SK-N-SH (cell line): Measurements from ENCODE around the gene SLC7A14. TPM values are rescaled to one million over a fixed set of nuclear protein-coding genes. Genes with fewer than 3 reads are reported as not detected.

ENCODE experiments used
- CTCF ChIA-PET: fragments of 300-600, 350-600 bp; formaldehyde crosslinking; extraction: SDS; loops from one replicate; lab custom pipeline; 2021; lab: Yijun Ruan, JAX
- POLR2A ChIA-PET: fragments of 350-600 bp; sonication (Branson Sonifier 250); formaldehyde crosslinking; extraction: SDS; loops from one replicate; lab custom pipeline; 2020; ENCODE audit warnings: antibody characterized with exemption, inconsistent platforms; lab: Yijun Ruan, JAX
- DNase-seq: peaks from one replicate; pipeline ENCODE4 v3.0.0; 2012
- H2AFZ ChIP-seq: fragments of 200-600 bp; sonication (generic); 2 replicates; pipeline ENCODE4 v1.8.1; 2016; ENCODE audit warnings: antibody characterized with exemption, mild to moderate bottlenecking, low read depth
- H3F3A ChIP-seq: fragments of 200-600 bp; sonication (generic); replicated peaks from 2 replicates; pipeline ENCODE3; 2016; ENCODE audit warnings: antibody characterized with exemption, mild to moderate bottlenecking; ENCODE audit not compliant: insufficient read depth
- H3K27ac ChIP-seq, 2 experiments: fragments of 200-500 bp in 1 of 2; fragments of 200-600 bp in 1 of 2; sonication (Bioruptor generic) in 1 of 2; sonication (generic), shearing (Covaris generic) in 1 of 2; 2 replicates each; pipeline versions ENCODE4 v1.5.1 to v1.6.1; 2014 to 2016; ENCODE audit warnings: low read depth in 2 of 2, inconsistent platforms in 1 of 2, low read length in 1 of 2, mild to moderate bottlenecking in 1 of 2, mixed read lengths in 1 of 2
- H3K27me3 ChIP-seq: fragments of 200-600 bp; sonication (generic), shearing (Covaris generic); 2 replicates; pipeline ENCODE4 v1.6.1; 2016; ENCODE audit warnings: mixed run types; ENCODE audit not compliant: insufficient read depth
- H3K36me3 ChIP-seq, 2 experiments: fragments of 200-500 bp in 1 of 2; fragments of 200-600 bp in 1 of 2; sonication (Bioruptor generic) in 1 of 2; sonication (generic) in 1 of 2; replicated peaks in 1 of 2; 2 replicates each; pipeline versions ENCODE3 to v1.5.1; 2014 to 2016; ENCODE audit warnings: low read length in 1 of 2, mild to moderate bottlenecking in 1 of 2; ENCODE audit not compliant: insufficient read depth in 2 of 2, control insufficient read depth in 1 of 2
- H3K4me1 ChIP-seq, 2 experiments: fragments of 200-500 bp in 1 of 2; fragments of 200-600 bp in 1 of 2; sonication (Bioruptor generic) in 1 of 2; sonication (generic), shearing (Covaris generic) in 1 of 2; 2 replicates each; pipeline versions ENCODE4 v1.5.1 to v1.6.1; 2014 to 2016; ENCODE audit warnings: low read depth in 1 of 2, low read length in 1 of 2, mixed run types in 1 of 2; ENCODE audit not compliant: insufficient read depth in 2 of 2, control insufficient read depth in 1 of 2
- H3K4me2 ChIP-seq: fragments of 200-600 bp; sonication (generic), shearing (Covaris generic); 2 replicates; pipeline ENCODE4 v1.6.1; 2017; ENCODE audit warnings: mixed run types
- H3K4me3 ChIP-seq, 2 experiments: fragments of 200-500 bp in 1 of 2; fragments of 200-600 bp in 1 of 2; sonication (Bioruptor generic) in 1 of 2; sonication (generic), shearing (Covaris generic) in 1 of 2; 2 replicates each; pipeline versions ENCODE4 v1.5.1 to v1.8.1; 2014 to 2016; ENCODE audit warnings: low read depth in 2 of 2, inconsistent platforms in 1 of 2, low read length in 1 of 2, mild to moderate bottlenecking in 1 of 2, mixed read lengths in 1 of 2, moderate library complexity in 1 of 2
- H3K79me2 ChIP-seq: fragments of 200-600 bp; sonication (generic); 2 replicates; pipeline ENCODE4 v1.8.1; 2017; ENCODE audit warnings: mild to moderate bottlenecking; ENCODE audit not compliant: insufficient read depth
- H3K9ac ChIP-seq: fragments of 200-600 bp; sonication (generic); 2 replicates; pipeline ENCODE4 v1.6.1; 2017; ENCODE audit warnings: mixed run types
- H3K9me2 ChIP-seq: fragments of 200-600 bp; sonication (generic); 2 replicates; pipeline ENCODE4 v1.6.1; 2017; ENCODE audit warnings: mixed run types
- H3K9me3 ChIP-seq: fragments of 200-600 bp; sonication (generic); 2 replicates; pipeline ENCODE4 v1.6.1; 2017; ENCODE audit warnings: mixed run types, mild to moderate bottlenecking, moderate library complexity
- H4K20me1 ChIP-seq: fragments of 200-600 bp; sonication (generic); 2 replicates; pipeline ENCODE4 v1.6.1; 2017; ENCODE audit warnings: mild to moderate bottlenecking, mixed run types; ENCODE audit not compliant: insufficient read depth
- CTCF ChIP-seq: fragments of 200-600 bp; sonication (generic); IDR thresholded peaks from 2 replicates; pipeline ENCODE4 v1.6.1; 2017; ENCODE audit warnings: antibody characterized with exemption, mild to moderate bottlenecking, moderate library complexity
- NFIC ChIP-seq: IDR thresholded peaks from 2 replicates; pipeline ENCODE4 v1.4.0; 2012; ENCODE audit warnings: borderline replicate concordance
- RAD21 ChIP-seq: IDR thresholded peaks from 2 replicates; pipeline ENCODE4 v1.6.1; 2012; ENCODE audit warnings: mild to moderate bottlenecking, low read length
- REST ChIP-seq: IDR thresholded peaks from 2 replicates; pipeline ENCODE4 v1.6.1; 2012; ENCODE audit warnings: mild to moderate bottlenecking, low read depth, low read length, moderate library complexity
- SIN3A ChIP-seq: IDR thresholded peaks from 2 replicates; pipeline ENCODE4 v1.6.1; 2012; ENCODE audit warnings: low read depth, mild to moderate bottlenecking, low read length, moderate library complexity, borderline replicate concordance
- TCF12 ChIP-seq: IDR thresholded peaks from 2 replicates; pipeline ENCODE4 v1.4.0; 2012
- YY1 ChIP-seq: IDR thresholded peaks from 2 replicates; pipeline ENCODE4 v1.4.0; 2012; ENCODE audit warnings: low read depth, mild to moderate bottlenecking
- ZBTB33 ChIP-seq: IDR thresholded peaks from 2 replicates; pipeline ENCODE4 v1.4.0; 2012; ENCODE audit warnings: low read depth, borderline replicate concordance
- WGBS: methylation state at CpG from one replicate; pipeline ENCODE4 v1.1.6; 2017; ENCODE audit warnings: low lambda C conversion rate; 5-methylcytosine and 5-hydroxymethylcytosine counted together
- polyA plus RNA-seq, 3 experiments: library from polyadenylated mRNA; depleted of rRNA; stranded (reverse); fragments of >200 nt; gene quantifications; 2 replicates each; pipeline ENCODE4 v1.2.3, GENCODE V29; 2012
- TF ChIP-seq, protein P1 (sequence below): IDR thresholded peaks from 2 replicates; pipeline ENCODE4 v1.4.0; 2012; ENCODE audit warnings: low read depth, borderline replicate concordance
- TF ChIP-seq, protein P2 (sequence below): IDR thresholded peaks from 2 replicates; pipeline ENCODE4; 2012

Gene SLC7A14
- polyA plus RNA-seq, 1 of the 3 experiments (the other 2 are of a cell fraction) = 2.5 TPM

DNA sequence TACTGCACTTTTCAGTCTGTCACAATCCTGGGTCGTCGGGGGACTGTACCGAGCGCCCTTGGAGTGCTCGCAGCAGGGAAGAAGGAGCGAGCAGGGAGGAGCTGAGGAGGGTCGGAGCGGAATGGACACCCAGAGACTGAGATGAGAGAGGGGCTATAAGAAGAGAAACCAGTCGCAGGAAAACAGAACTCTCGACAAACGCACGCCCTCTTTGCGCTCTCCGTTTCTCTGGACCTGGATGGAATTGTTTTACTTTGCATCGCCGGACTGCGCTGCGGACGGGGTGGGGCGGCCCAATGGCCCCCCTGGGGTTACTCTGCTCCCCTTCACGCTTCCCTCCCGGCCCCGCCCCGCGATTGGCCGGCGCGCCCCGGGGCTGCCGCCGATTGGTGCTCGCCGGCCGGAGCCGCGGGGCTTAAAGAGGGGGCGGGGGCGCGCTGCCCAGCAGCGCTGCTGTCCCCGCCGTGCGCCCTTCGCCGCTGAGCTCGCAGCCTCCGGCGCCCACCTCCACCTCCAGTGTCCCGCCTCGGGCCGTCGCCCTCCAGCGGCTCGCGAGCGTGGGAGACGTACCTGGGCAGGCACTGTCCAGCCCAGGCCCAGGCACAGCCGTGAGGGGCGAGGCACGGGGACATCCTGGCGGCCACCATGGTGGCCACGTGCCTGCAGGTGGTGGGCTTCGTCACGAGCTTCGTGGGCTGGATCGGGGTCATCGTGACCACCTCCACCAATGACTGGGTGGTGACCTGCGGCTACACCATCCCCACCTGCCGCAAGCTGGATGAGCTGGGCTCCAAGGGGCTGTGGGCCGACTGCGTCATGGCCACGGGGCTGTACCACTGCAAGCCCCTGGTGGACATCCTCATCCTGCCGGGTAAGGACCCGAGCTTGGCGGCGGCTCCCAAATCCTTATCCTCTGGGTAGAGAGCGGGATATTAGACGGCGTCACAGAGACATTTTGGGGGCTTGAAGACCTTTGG lies 167.2 kb downstream of the SLC7A14 start, which contains the start of gene CLDN11 (continued):
- no peak for TF ChIP-seq CTCF

DNA sequence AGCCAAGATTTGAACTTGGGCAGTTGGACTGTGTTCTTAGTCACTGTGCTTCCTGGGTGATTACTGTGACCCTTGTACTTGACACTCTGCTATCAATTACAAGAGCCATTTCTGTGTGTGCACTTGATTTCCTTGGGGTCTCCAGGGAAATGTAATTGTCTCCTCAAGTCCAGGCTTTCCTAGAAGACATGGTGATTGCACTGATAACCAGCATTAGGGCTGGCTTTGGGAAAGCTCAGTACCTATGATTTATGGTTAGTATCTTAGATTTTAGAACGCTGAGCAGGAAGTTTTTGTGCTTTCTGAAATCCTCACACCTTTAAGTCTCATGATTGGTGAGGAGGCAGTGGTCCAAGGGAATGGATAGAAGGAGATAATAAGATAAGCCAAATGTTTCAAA lies 168.8 kb downstream of the SLC7A14 start:
- H3K9ac ChIP-seq = no peak overlapping the region
- no peak overlapping the region for H3K27ac ChIP-seq
- no peaks in the 10 kb centered on the region for H3F3A ChIP-seq
- H3K79me2 ChIP-seq = no peaks in the 10 kb centered on the region
- H3K4me1 ChIP-seq = peaks cover 0 to 8% of the 10 kb centered on the region in 2 experiments; a peak in 1 of 4 replicates
- H3K9me2 ChIP-seq = no peaks in the 10 kb centered on the region
- no peak overlapping the region for H2AFZ ChIP-seq
- ChIA-PET CTCF (interaction anchor here (0.9 to 10.5 kb wide), 8 partner anchors 9 to 431 kb away, joined by 3 to 316 read pairs (median 5); partner anchors contain the start of gene SLC7A14), POLR2A (no interaction called here)
- H3K27me3 ChIP-seq = no peaks in the 10 kb centered on the region
- no peak for DNase-seq
- H3K9me3 ChIP-seq = no peaks in the 10 kb centered on the region
- WGBS = 96% methylated on average over 1 of the region's 1 CpG
- no peak overlapping the region for H3K4me3 ChIP-seq
- no peaks in the 10 kb centered on the region for H3K36me3 ChIP-seq
- no peaks in the 10 kb centered on the region for H4K20me1 ChIP-seq
- TF ChIP-seq YY1 (no peak), NFIC (no peak), SIN3A (no peak), RAD21 (no peak), CTCF (no peak), TCF12 (no peak), ZBTB33 (no peak), REST (no peak)
- TF ChIP-seq, protein P1, sequence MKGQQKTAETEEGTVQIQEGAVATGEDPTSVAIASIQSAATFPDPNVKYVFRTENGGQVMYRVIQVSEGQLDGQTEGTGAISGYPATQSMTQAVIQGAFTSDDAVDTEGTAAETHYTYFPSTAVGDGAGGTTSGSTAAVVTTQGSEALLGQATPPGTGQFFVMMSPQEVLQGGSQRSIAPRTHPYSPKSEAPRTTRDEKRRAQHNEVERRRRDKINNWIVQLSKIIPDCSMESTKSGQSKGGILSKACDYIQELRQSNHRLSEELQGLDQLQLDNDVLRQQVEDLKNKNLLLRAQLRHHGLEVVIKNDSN = no peak
- TF ChIP-seq, protein P2, sequence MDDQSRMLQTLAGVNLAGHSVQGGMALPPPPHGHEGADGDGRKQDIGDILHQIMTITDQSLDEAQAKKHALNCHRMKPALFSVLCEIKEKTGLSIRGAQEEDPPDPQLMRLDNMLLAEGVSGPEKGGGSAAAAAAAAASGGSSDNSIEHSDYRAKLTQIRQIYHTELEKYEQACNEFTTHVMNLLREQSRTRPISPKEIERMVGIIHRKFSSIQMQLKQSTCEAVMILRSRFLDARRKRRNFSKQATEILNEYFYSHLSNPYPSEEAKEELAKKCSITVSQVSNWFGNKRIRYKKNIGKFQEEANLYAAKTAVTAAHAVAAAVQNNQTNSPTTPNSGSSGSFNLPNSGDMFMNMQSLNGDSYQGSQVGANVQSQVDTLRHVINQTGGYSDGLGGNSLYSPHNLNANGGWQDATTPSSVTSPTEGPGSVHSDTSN = no peak
- TF ChIP-seq, all 33 proteins: peak for 0
- no peak overlapping the region for H3K4me2 ChIP-seq
